Right hindlimb (tissue), 1 donor: ENCODE results near the gene PSMD3.

ENCODE experiments used
- DNase-seq: peaks from one replicate; pipeline ENCODE4 v3.0.0-alpha.2; 2018

Gene PSMD3

GRCh38 chr17:39962642-39963220, 17.9 kb upstream of the PSMD3 start, which contains the start of gene GSDMA:
Gene GSDMA (plus strand): TSS chr17:39963004. CDS start chr17:39965688, 2,684 bp downstream.
- no peak for DNase-seq

GRCh38 chr17:39963829-39964228, 16.8 kb upstream of the PSMD3 start:
- DNase-seq, result no peak

GRCh38 chr17:39965017-39965699, 15.4 kb upstream of the PSMD3 start:
- no peak for DNase-seq

GRCh38 chr17:39966771-39967170, 13.8 kb upstream of the PSMD3 start:
- no peak for DNase-seq

- DNase-seq, result no peak
Measured at GRCh38 chr17:39968761-39969160, 11.8 kb upstream of the PSMD3 start.

GRCh38 chr17:39969375-39969774, 11.2 kb upstream of the PSMD3 start:
- DNase-seq, result no peak

- DNase-seq, result no peak
Measured at GRCh38 chr17:39970157-39970692, 10.4 kb upstream of the PSMD3 start.

GRCh38 chr17:39971076-39971603, 9.5 kb upstream of the PSMD3 start:
- DNase-seq, result no peak

- no peak for DNase-seq
Measured at GRCh38 chr17:39972271-39972670, 8.3 kb upstream of the PSMD3 start.

GRCh38 chr17:39973496-39973895, 7.1 kb upstream of the PSMD3 start:
- no peak for DNase-seq

- DNase-seq, result no peak
Measured at GRCh38 chr17:39974433-39974832, 6.2 kb upstream of the PSMD3 start.

- DNase-seq, result no peak
Measured at GRCh38 chr17:39975801-39976200, 4.8 kb upstream of the PSMD3 start.

- no peak for DNase-seq
Measured at GRCh38 chr17:39979016-39979670, 1.5 kb upstream of the PSMD3 start.

GRCh38 chr17:39979893-39980350, 685 bp upstream of the PSMD3 start:
- peak; percentile 37 for DNase-seq

- no peak for DNase-seq
Measured at GRCh38 chr17:39981207-39981741, 667 bp downstream of the PSMD3 start.

- no peak for DNase-seq
Measured at GRCh38 chr17:39981766-39982375, 1.3 kb downstream of the PSMD3 start.

GRCh38 chr17:39988206-39988810, 7.7 kb downstream of the PSMD3 start:
- DNase-seq, result no peak

GRCh38 chr17:39994448-39994847, 13.8 kb downstream of the PSMD3 start:
- no peak for DNase-seq

GRCh38 chr17:39995438-39995837, 14.8 kb downstream of the PSMD3 start:
- DNase-seq, result no peak

- no peak for DNase-seq
Measured at GRCh38 chr17:39996162-39996561, 15.6 kb downstream of the PSMD3 start.

- no peak for DNase-seq
Measured at GRCh38 chr17:39996800-39997199, 16.2 kb downstream of the PSMD3 start.

- DNase-seq, result no peak
Measured at GRCh38 chr17:39997543-39997942, 16.9 kb downstream of the PSMD3 start.
